Measurements from ENCODE around the gene OSTN. TPM values are rescaled to one million over a fixed set of nuclear protein-coding genes. Genes with fewer than 3 reads are reported as not detected.
"Not testable (repeated sequence)": the region's sequence is repeated elsewhere in the genome, so short reads cannot be mapped to it uniquely, and the experiment has no call there.

OSTN gene
- total and polyA plus RNA-seq, 4 donors = 2.0 TPM; not detected in 3

DNA sequence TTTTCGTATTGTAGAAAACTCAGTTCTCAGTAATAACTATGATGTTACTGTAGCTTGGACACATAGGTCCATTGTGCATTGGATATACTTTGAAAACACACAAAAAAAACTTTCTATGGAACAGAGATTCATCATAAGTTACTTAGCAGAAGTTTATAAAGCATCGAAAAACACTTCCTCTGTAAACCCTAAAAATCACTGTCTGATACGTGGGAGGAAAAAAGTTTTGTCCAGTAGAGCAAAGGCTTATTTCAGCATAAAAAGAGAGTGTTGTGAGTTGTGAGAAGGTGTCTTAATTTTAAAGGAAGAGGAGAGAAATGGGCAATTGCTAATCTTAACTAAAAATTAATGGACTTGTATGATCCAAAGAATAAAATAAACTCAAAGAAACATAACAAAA, 64.8 kb downstream of the OSTN start:
- DNase-seq (no peak), ATAC-seq (ENCODE audit: low FRiP score) (no peak)
- Histone ChIP-seq H3K4me1 (ENCODE audit: control insufficient read depth in 1 of 2, insufficient read depth in 2 of 2, low read length in 2 of 2) (no peaks in the 10 kb centered on the region), H3K27ac (ENCODE audit: low read depth in 1 of 2, low read length in 2 of 2) (no peak overlapping the region), H3K9me3 (ENCODE audit: control insufficient read depth, low read length) (no peaks in the 10 kb centered on the region), H3K36me3 (ENCODE audit: control insufficient read depth in 1 of 2, insufficient read depth in 2 of 2, low read length in 1 of 2) (no peaks in the 10 kb centered on the region), H3K27me3 (ENCODE audit: control insufficient read depth in 1 of 2, insufficient read depth in 2 of 2, low read length in 1 of 2) (no peaks in the 10 kb centered on the region), H3K4me3 (ENCODE audit: low read length in 2 of 2) (no peak overlapping the region)
- intact Hi-C loops (cut with DNase I) = no loop called here
- 66 to 67% methylated on average over 3 of the region's 3 CpGs for WGBS, 2 donors

DNA sequence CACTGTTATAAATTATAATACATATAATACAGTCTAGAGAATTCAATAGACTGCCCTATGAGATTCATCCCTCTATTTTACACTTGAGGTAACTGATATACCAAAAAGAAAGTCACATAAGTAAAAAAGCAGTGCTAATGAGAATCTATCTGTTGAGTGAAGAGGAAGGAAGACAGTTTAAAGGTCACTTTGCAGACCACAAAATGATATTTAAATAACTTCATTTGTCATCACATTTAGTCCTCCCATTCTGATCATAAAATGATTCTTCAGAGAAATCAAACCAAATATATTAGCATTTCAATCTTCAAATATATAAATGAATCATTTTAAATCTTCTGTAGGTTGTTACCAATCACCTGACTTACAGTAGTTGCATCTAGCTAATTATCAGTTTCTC, 69.7 kb downstream of the OSTN start:
- H3K9me3 ChIP-seq (ENCODE audit: control insufficient read depth, low read length) = no peaks in the 10 kb centered on the region
- H3K27me3 ChIP-seq (ENCODE audit: control insufficient read depth in 1 of 2, insufficient read depth in 2 of 2, low read length in 1 of 2) = no peaks in the 10 kb centered on the region
- no peak for ATAC-seq (ENCODE audit: low FRiP score)
- no peak overlapping the region for H3K4me3 ChIP-seq (ENCODE audit: low read length in 2 of 2)
- intact Hi-C loops (cut with DNase I) = no loop called here
- no peaks in the 10 kb centered on the region for H3K4me1 ChIP-seq (ENCODE audit: control insufficient read depth in 1 of 2, insufficient read depth in 2 of 2, low read length in 2 of 2)
- no peak for DNase-seq
- no peak overlapping the region for H3K27ac ChIP-seq (ENCODE audit: low read depth in 1 of 2, low read length in 2 of 2)
- H3K36me3 ChIP-seq (ENCODE audit: control insufficient read depth in 1 of 2, insufficient read depth in 2 of 2, low read length in 1 of 2) = no peaks in the 10 kb centered on the region

DNA sequence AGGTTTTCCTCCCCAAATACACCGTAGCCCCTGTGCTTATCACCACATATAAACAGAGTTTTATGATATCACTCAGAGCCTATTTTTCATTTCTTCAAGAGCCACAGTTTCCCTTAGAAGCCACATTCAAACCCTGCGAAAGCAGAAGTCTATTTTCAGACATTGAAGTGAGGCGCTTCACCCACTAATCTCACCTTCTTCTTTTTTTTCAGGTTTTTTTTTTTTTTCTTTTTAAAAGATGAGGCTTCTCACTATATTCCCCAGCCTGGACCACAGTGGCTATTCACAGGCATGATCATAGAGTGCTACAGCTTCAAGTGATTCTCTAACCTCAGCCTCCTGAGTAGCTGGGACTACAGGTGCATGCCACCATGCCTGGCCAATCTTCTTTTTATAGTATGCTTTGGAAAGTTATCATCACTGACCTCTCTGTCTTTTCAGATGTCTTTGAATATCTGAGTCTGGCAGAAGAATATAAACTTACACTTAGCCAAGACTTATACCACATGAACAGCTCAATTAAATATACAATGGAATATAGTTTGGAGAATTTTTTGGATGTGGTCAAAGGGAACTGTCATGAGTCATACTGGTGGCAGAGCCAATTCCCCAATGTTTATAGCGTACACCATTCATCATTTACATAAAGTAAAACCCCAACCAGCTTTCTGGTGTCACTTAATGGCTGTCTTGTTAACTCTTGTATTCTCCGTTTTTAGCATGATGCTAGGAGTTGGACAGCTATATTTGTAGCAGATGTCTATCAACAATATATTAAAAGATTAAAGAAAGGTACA, 70.4 kb downstream of the OSTN start:
- H3K36me3 ChIP-seq (ENCODE audit: control insufficient read depth in 1 of 2, insufficient read depth in 2 of 2, low read length in 1 of 2) = no peaks in the 10 kb centered on the region
- ATAC-seq (ENCODE audit: low FRiP score) (no peak), DNase-seq (no peak)
- H3K27ac ChIP-seq (ENCODE audit: low read depth in 1 of 2, low read length in 2 of 2) = no peak overlapping the region
- H3K4me1 ChIP-seq (ENCODE audit: control insufficient read depth in 1 of 2, insufficient read depth in 2 of 2, low read length in 2 of 2) = no peaks in the 10 kb centered on the region
- H3K4me3 ChIP-seq (ENCODE audit: low read length in 2 of 2) = no peak overlapping the region
- 49 to 50% methylated on average over 5 of the region's 5 CpGs for WGBS, 2 donors
- no peaks in the 10 kb centered on the region for H3K9me3 ChIP-seq (ENCODE audit: control insufficient read depth, low read length)
- H3K27me3 ChIP-seq (ENCODE audit: control insufficient read depth in 1 of 2, insufficient read depth in 2 of 2, low read length in 1 of 2) = no peaks in the 10 kb centered on the region
- intact Hi-C loops (cut with DNase I) = no loop called here

DNA sequence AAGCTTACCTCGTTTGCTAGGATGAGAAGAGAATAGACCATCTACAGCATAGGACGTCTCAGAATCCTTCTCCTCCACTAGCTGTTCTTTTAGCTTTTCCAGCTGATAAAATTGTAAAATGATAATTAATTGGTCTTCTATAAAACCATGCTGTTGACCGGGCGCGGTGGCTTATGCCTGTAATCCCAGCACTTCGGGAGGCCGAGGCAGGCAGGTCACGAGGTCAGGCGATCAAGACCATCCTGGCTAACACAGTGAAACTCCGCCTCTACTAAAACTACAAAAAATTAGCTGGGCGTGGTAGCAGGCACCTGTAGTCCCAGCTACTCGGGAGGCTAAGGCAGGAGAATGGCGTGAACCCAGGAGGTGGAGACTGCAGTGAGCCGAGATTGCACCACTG, 76.2 kb downstream of the OSTN start:
- DNase-seq; H3K9me3 ChIP-seq (ENCODE audit: control insufficient read depth, low read length); intact Hi-C loops (cut with DNase I); H3K4me3 ChIP-seq (ENCODE audit: low read length in 2 of 2); H3K27ac ChIP-seq (ENCODE audit: low read depth in 1 of 2, low read length in 2 of 2); H3K27me3 ChIP-seq (ENCODE audit: control insufficient read depth in 1 of 2, insufficient read depth in 2 of 2, low read length in 1 of 2); H3K4me1 ChIP-seq (ENCODE audit: control insufficient read depth in 1 of 2, insufficient read depth in 2 of 2, low read length in 2 of 2); H3K36me3 ChIP-seq (ENCODE audit: control insufficient read depth in 1 of 2, insufficient read depth in 2 of 2, low read length in 1 of 2); ATAC-seq (ENCODE audit: low FRiP score): not testable (repeated sequence)
- 92 to 94% methylated on average over 14 of the region's 14 CpGs for WGBS, 2 donors

DNA sequence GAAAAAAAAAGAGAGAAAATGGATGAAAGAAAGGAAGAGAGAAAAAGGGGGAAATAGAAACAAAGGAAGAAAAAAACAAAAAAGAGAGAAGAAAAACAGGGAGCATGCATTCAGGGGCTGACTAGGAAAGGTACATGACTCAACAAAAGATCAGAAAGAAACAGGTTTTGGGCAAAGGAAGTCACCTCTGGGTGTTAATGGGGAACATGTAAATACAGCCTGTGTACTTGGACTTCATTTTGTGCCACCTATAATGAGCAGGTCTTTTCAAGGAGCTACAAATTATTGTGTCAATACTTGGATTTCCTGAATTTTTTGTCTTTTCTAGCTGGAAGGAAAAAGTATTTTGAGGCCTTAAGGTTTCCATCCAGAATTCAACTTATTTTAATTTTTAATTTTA, 76.7 kb downstream of the OSTN start:
- Histone ChIP-seq H3K27me3 (ENCODE audit: control insufficient read depth in 1 of 2, insufficient read depth in 2 of 2, low read length in 1 of 2) (no peaks in the 10 kb centered on the region), H3K4me3 (ENCODE audit: low read length in 2 of 2) (no peak overlapping the region), H3K36me3 (ENCODE audit: control insufficient read depth in 1 of 2, insufficient read depth in 2 of 2, low read length in 1 of 2) (no peaks in the 10 kb centered on the region), H3K4me1 (ENCODE audit: control insufficient read depth in 1 of 2, insufficient read depth in 2 of 2, low read length in 2 of 2) (no peaks in the 10 kb centered on the region), H3K9me3 (ENCODE audit: control insufficient read depth, low read length) (no peaks in the 10 kb centered on the region), H3K27ac (ENCODE audit: low read depth in 1 of 2, low read length in 2 of 2) (no peak overlapping the region)
- intact Hi-C loops (cut with DNase I) = no loop called here
- DNase-seq = no peak
- ATAC-seq (ENCODE audit: low FRiP score) = no peak

DNA sequence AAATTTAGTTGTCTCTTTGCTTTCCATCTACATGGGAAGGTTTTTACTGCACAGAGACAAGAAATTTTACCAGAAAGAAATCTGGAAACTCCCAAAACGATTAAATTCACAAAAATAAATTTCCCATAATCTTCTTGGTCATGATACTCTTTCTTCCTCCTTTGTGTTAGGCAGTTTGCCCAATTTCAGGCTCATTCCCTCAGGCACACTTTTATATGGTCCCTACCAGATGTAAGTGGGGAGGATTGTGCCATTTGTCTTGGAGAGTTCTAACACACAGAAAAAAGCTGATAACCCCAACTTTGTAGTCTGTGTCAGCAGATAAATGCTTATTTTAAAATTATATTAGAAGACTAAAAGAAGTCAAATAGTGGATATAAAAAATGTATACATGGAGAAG, 81.1 kb downstream of the OSTN start:
- Histone ChIP-seq H3K27ac (ENCODE audit: low read depth in 1 of 2, low read length in 2 of 2) (no peak overlapping the region), H3K27me3 (ENCODE audit: control insufficient read depth in 1 of 2, insufficient read depth in 2 of 2, low read length in 1 of 2) (no peaks in the 10 kb centered on the region), H3K4me1 (ENCODE audit: control insufficient read depth in 1 of 2, insufficient read depth in 2 of 2, low read length in 2 of 2) (no peaks in the 10 kb centered on the region), H3K4me3 (ENCODE audit: low read length in 2 of 2) (no peak overlapping the region), H3K9me3 (ENCODE audit: control insufficient read depth, low read length) (no peaks in the 10 kb centered on the region), H3K36me3 (ENCODE audit: control insufficient read depth in 1 of 2, insufficient read depth in 2 of 2, low read length in 1 of 2) (no peaks in the 10 kb centered on the region)
- no peak for DNase-seq
- intact Hi-C loops (cut with DNase I) = no loop called here
- ATAC-seq (ENCODE audit: low FRiP score) = no peak
- WGBS, 2 donors = 37 to 46% methylated on average over 1 of the region's 1 CpG

DNA sequence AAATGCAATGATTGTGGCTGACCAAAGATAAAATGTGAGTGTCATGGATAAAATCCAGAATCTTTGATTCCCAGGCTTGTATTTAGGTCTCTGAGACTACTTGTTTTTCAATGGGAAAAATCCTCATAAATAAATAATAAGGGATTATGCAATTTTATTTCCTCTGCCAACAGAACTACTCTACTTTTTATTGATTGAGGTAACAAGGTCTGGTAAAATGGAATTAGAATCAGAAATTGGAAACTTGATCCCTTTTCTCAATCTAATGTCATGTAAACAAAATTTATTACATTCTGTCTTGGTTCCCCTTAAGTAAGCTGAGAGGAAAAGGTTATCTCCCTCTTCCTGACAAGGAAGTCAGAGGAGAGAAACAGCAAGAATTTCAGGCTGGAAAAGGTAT, 81.8 kb downstream of the OSTN start:
- Histone ChIP-seq H3K36me3 (ENCODE audit: control insufficient read depth in 1 of 2, insufficient read depth in 2 of 2, low read length in 1 of 2) (no peaks in the 10 kb centered on the region), H3K9me3 (ENCODE audit: control insufficient read depth, low read length) (no peaks in the 10 kb centered on the region), H3K4me3 (ENCODE audit: low read length in 2 of 2) (no peak overlapping the region), H3K27ac (ENCODE audit: low read depth in 1 of 2, low read length in 2 of 2) (no peak overlapping the region), H3K4me1 (ENCODE audit: control insufficient read depth in 1 of 2, insufficient read depth in 2 of 2, low read length in 2 of 2) (no peaks in the 10 kb centered on the region), H3K27me3 (ENCODE audit: control insufficient read depth in 1 of 2, insufficient read depth in 2 of 2, low read length in 1 of 2) (no peaks in the 10 kb centered on the region)
- intact Hi-C loops (cut with DNase I) = no loop called here
- ATAC-seq (ENCODE audit: low FRiP score) = no peak
- no peak for DNase-seq

DNA sequence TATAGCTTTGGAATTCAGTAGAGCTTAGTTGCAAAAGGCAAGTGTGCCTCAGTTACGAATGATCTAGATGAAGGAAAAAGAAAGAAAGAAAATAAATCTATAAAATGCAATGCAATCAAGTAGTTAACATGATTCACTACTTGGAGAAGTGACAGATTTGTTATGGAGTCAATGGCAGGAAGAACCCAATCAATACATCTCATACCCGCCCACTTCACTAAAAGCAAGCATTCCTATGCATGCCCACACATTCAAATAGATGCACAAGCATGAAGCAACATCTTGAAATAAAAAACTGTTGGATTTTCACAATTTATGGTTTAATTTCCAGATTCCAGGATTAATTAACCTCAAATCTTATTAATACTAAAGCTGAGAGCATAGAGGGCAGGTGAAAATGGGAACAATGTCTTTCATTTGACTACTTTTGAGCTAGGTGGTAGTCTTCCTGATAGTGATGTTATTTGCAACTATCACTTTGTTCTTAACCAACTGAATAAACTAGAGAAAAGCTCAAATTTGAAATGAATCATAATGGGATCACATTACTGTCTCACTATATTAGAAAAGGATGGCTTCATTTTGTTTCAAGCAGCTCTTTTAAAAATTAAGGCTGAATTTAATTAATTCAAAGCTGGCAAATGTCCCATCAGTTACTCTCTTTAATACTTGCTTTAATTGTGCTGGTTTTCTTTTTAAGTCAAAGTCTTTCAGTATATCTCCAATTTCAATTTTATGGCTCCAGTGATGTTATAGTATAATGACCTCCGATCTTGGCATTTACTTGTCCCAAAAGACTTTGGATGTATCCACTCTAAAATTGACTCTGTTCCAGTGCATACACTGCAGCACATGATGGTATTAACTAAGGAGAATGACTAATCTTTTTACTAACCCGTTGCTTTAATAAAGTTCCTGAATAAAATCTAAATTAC, 83.5 kb downstream of the OSTN start:
- H3K27ac ChIP-seq (ENCODE audit: low read depth in 1 of 2, low read length in 2 of 2) = no peak overlapping the region
- intact Hi-C loops (cut with DNase I) = no loop called here
- H3K4me1 ChIP-seq (ENCODE audit: control insufficient read depth in 1 of 2, insufficient read depth in 2 of 2, low read length in 2 of 2) = no peaks in the 10 kb centered on the region
- no peak for DNase-seq
- whole genome bisulfite sequencing, 2 donors = 52 to 57% methylated on average over 4 of the region's 4 CpGs
- H3K4me3 ChIP-seq (ENCODE audit: low read length in 2 of 2) = no peak overlapping the region
- no peaks in the 10 kb centered on the region for H3K9me3 ChIP-seq (ENCODE audit: control insufficient read depth, low read length)
- no peaks in the 10 kb centered on the region for H3K36me3 ChIP-seq (ENCODE audit: control insufficient read depth in 1 of 2, insufficient read depth in 2 of 2, low read length in 1 of 2)
- ATAC-seq (ENCODE audit: low FRiP score) = no peak
- H3K27me3 ChIP-seq (ENCODE audit: control insufficient read depth in 1 of 2, insufficient read depth in 2 of 2, low read length in 1 of 2) = no peaks in the 10 kb centered on the region

DNA sequence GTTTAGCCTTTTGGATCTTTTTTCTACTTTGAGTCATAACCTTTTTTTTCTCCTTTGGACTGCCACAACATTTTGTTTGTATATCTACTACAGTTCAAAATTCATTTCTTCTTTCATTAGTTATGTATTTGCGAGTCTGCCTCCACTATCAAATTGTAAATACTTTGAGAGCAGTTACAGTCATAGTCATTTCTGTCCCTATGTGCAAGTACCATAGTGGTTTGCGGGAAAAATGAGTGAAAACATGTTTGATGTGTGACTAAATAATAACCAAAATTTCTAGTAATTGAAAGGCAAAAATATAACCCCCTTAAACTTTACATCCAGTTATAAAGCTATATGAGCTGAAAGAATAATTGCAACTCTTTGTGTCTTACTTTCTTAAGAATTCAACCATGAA, 84.4 kb downstream of the OSTN start:
- Histone ChIP-seq H3K9me3 (ENCODE audit: control insufficient read depth, low read length) (no peaks in the 10 kb centered on the region), H3K4me1 (ENCODE audit: control insufficient read depth in 1 of 2, insufficient read depth in 2 of 2, low read length in 2 of 2) (no peaks in the 10 kb centered on the region), H3K36me3 (ENCODE audit: control insufficient read depth in 1 of 2, insufficient read depth in 2 of 2, low read length in 1 of 2) (no peaks in the 10 kb centered on the region), H3K27ac (ENCODE audit: low read depth in 1 of 2, low read length in 2 of 2) (no peak overlapping the region), H3K4me3 (ENCODE audit: low read length in 2 of 2) (no peak overlapping the region), H3K27me3 (ENCODE audit: control insufficient read depth in 1 of 2, insufficient read depth in 2 of 2, low read length in 1 of 2) (no peaks in the 10 kb centered on the region)
- DNase-seq (no peak), ATAC-seq (ENCODE audit: low FRiP score) (no peak)
- WGBS, 2 donors = 85 to 93% methylated on average over 2 of the region's 2 CpGs
- intact Hi-C loops (cut with DNase I) = no loop called here
